CD1c-positive myeloid dendritic cell (primary cell): ENCODE data around the gene NMBR.
"Not testable (repeated sequence)": the region's sequence is repeated elsewhere in the genome, so short reads cannot be mapped to it uniquely, and the experiment has no call there.

ENCODE experiments used
- DNase-seq: peaks from one replicate; pipeline ENCODE4 v3.0.0-alpha.2; 2016; ENCODE audit errors: extremely low spot score

The NMBR gene

DNA sequence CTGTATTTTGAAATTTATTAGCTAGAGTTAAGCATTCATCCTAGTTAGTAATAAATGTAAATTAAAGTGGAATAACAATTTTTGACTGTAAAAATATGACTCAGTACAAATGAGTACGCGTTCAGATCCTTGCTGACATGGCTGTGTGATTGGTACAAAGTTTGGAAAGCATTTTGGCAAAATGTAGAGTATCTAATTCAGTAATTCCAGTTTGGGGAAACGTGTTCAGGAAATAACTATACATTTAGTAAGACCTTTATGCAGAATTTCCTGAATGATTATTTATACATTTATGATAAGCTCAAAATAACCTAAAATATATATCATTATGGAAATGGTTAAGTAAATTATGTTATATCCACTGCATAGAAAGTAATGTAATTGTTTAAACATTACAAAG, 8.2 kb upstream of the NMBR start:
- no peak for DNase-seq

- DNase-seq = no peak
Measured at GRCh38 chr6:142154336-142154735, 7.4 kb upstream of the NMBR start.

- DNase-seq = no peak
Measured at GRCh38 chr6:142153196-142153595, 6.3 kb upstream of the NMBR start.

GRCh38 chr6:142152746-142153145, 5.8 kb upstream of the NMBR start:
- DNase-seq = no peak

- not testable (repeated sequence) for DNase-seq
Measured at GRCh38 chr6:142141531-142141930, 5.4 kb downstream of the NMBR start.

DNA sequence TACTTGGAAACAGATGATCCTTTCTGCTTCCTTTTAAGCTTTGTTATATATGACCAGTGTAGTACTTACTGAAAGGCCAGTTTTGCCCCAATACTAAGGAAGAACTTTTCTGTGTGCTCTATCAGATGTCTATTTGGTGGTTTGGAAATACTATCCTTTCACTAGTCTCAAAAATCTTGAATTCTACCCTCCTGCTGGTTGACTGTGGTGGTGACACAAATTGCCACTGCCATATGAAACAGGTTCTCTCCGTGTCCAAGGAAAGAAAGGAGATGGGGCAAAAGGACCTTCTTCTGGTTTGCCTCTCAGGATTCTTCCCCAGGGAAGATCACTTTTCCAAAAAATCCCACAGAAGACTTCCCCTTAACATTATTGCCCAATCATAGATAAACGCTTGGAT, 8.0 kb downstream of the NMBR start:
- DNase-seq = no peak

DNA sequence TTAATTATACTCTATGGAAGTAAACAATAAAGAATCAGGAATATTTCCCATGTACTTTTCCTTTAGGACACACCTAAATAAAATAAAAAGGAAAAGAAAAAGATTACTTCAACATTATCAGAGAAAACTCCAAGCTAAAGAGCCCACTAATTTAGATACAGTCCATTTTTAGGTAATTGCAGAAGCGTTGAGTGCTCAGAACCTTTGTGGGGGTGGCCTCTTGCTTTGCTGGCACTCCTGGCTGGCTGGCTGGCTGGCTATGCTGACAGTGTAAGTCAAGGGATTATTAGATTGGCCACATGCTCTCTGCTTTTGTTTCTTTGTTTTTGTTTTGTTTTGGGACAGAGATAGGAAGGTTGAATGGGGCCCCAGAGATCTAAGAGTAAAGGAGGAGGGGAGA, 14.3 kb downstream of the NMBR start, which contains the start of gene GJE1:
TSS of gene GJE1 (plus strand) at position 301 of the 400 bp plus-strand sequence. CDS start 234 bp downstream, outside the sequence.
- DNase-seq = no peak

DNA sequence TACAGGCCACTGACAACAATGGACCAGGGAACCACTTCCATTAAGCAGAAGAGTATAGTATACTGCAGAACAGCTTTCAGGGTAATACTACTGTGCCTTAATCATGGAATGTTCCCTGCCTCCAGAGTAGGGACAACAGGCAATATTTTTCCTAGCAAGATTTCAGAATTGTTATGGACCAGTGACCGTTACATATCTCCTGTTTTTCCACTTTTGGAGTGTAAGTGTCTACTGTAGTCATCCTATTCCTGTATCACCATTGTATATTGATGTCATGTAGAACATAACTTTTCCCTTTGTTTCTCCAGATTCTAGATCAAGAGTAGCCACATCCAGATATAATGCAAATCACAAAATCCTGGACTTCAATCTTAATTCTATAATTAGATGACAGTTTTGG, 16.1 kb downstream of the NMBR start:
- no peak for DNase-seq

DNA sequence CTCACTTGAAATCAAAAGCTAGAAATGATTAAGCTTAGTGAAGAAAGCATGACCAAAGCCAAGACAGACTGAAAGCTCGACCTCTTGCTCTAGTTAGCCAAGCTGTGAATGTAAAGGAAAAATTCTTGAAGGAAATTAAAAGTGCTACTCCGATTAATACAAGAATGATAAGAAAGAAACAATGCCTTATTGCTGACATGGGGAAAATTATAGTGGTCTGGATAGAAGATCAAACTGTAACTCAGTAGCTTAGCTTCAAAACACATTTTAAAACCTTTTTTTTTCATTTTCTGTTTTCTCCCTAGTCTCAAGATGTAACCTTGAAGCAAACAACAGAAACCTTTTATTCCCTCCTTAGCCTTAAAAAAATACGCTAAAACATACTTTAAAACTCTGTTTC, 25.6 kb downstream of the NMBR start:
- no peak for DNase-seq

- no peak for DNase-seq
Measured at GRCh38 chr6:142118925-142119324, 28.0 kb downstream of the NMBR start.

DNA sequence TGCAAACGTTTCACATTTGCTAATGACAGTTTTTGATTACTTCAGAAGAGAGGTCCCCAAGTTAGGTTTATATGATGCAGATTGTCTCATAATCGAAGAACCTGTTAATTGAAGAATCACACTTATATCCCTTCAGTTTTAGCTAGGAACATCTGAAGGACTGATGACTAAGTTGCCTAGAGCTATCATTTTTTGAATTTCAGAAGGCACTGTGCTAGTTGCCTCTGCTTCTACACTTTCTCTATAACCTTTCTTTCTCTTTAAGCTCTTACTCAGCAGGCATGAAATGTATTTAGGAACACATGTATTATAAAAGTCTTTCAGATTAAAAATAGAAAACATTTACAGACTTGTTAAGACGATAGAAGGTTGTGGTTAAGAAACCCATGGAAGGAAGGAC, 28.6 kb downstream of the NMBR start:
- no peak for DNase-seq

GRCh38 chr6:142117366-142117765, 29.6 kb downstream of the NMBR start:
- DNase-seq = no peak

- peak; percentile 79 for DNase-seq
Measured at GRCh38 chr6:142112451-142113061, 34.4 kb downstream of the NMBR start.

GRCh38 chr6:142110820-142111219, 36.1 kb downstream of the NMBR start:
- not testable (repeated sequence) for DNase-seq

- DNase-seq = not testable (repeated sequence)
Measured at GRCh38 chr6:142104820-142105219, 42.1 kb downstream of the NMBR start.

GRCh38 chr6:142088858-142089216, 58.1 kb downstream of the NMBR start:
- no peak for DNase-seq

- no peak for DNase-seq
Measured at GRCh38 chr6:142087950-142088857, 58.7 kb downstream of the NMBR start.

- no peak for DNase-seq
Measured at GRCh38 chr6:142079130-142079529, 67.8 kb downstream of the NMBR start.

DNA sequence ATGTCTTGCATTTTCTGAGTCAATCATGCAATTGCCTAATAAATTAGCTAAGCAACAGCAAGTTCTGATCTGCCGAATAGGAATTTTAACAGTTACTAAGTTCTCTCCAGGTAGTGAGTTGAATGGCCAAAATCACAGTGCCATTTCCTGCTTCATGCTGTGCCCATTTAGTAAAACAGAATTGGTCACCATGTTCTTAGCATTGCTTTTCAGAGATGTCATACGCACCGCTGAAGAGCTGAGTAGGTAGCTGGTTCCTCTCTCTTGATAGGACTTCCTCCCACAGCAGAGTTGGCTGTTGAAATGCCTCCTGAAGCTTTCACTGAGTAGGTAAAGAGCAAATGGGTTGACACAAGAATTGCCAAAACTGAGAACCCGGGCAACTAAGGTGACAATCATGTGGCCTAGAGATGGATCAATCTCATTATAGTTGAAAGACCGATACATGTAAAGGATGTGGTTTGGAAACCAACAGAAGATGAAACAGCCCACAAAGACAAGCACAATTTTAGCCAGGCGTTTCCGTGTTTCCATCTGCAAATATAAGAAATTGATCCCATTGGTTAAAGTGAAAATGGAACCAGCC, 71.3 kb downstream of the NMBR start:
- no peak for DNase-seq

- DNase-seq = no peak
Measured at GRCh38 chr6:142074516-142074915, 72.4 kb downstream of the NMBR start.

DNA sequence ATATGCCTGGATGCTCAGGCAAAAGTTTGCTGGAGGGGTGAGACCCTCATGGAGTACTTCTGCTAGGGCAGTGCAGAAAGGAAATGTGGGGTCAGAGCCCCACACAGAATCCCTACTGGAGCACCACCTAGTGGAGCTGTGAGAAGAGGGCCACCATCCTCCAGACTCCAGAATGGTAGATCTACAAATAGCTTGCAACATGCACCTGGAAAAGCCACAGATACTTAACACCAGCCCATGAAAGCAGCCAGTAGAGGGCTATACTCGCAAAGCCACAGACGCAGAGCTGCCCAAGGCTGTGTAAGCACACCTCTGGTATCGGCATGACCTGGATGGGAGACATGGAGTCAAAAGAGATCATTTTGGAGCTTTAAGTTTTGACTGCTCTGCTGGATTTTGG, 74.9 kb downstream of the NMBR start:
- no peak for DNase-seq

- DNase-seq = no peak
Measured at GRCh38 chr6:142068416-142068815, 78.5 kb downstream of the NMBR start.

DNA sequence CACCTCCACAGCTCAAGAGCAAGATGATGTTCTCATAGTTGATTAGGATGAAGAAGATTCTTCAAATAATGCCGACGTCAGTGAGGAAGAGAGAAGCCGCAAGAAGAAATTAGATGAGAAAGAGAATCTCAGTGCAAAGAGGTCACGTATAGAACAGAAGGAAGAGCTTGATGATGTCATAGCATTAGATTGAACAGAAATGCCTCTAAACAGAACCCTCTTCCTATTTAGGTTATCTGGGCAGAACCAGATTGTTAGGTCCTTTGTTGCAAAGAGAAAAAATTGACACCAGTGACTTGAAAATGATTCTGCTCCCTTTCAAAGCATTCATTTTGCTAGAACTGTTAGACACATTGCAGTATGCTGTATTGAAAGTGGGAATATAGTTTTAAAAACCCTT, 84.1 kb downstream of the NMBR start:
- not testable (repeated sequence) for DNase-seq
